OCI-LY3 (cell line): ENCODE results near the gene SYT3.

Experiments used
- H2AFZ ChIP-seq: fragments of 200-600, 300-600 bp; shearing (Covaris generic); 2 replicates; pipeline ENCODE4 v1.6.0; 2014; ENCODE audit warnings: antibody characterized with exemption, low read depth, low read length
- H3K27ac ChIP-seq: fragments of 200-600, 300-600 bp; sonication (generic); 2 replicates; pipeline ENCODE4 v1.5.1; 2014; ENCODE audit warnings: mild to moderate bottlenecking, low read length, moderate library complexity, mixed read lengths
- H3K27me3 ChIP-seq: fragments of 200-600, 300-600 bp; sonication (generic); 2 replicates; pipeline ENCODE4 v1.6.1; 2014; ENCODE audit warnings: low read depth, low read length, mixed read lengths
- H3K36me3 ChIP-seq: fragments of 200-600, 300-600 bp; sonication (generic); replicated peaks from 2 replicates; pipeline ENCODE3; 2014; ENCODE audit warnings: low read depth, low read length, mixed read lengths
- H3K4me1 ChIP-seq: fragments of 300-600, 200-600 bp; sonication (generic); 2 replicates; pipeline ENCODE4 v1.6.1; 2014; ENCODE audit warnings: low read length, mixed read lengths
- H3K4me2 ChIP-seq: fragments of 200-600, 300-600 bp; sonication (generic); 2 replicates; pipeline ENCODE4 v1.6.1; 2014; ENCODE audit warnings: low read length, mixed read lengths
- H3K4me3 ChIP-seq: fragments of 300-600, 200-600 bp; sonication (generic); 2 replicates; pipeline ENCODE4 v1.5.1; 2014; ENCODE audit warnings: antibody characterized with exemption, mild to moderate bottlenecking, low read length, moderate library complexity
- H3K79me2 ChIP-seq: fragments of 300-600, 200-600 bp; shearing (Covaris generic); 2 replicates; pipeline ENCODE4 v1.6.1; 2014; ENCODE audit warnings: mild to moderate bottlenecking, low read length, mixed read lengths
- H3K9ac ChIP-seq: fragments of 300-600, 200-600 bp; shearing (Covaris generic); 2 replicates; pipeline ENCODE4 v1.6.0; 2014; ENCODE audit warnings: mild to moderate bottlenecking, low read length, moderate library complexity
- H3K9me3 ChIP-seq: fragments of 200-600, 300-600 bp; shearing (Covaris generic); 2 replicates; pipeline ENCODE4 v1.6.1; 2014; ENCODE audit warnings: low read length, mixed read lengths; ENCODE audit not compliant: insufficient read depth
- H4K20me1 ChIP-seq: fragments of 200-600, 300-600 bp; sonication (generic); 2 replicates; pipeline ENCODE4 v1.6.1; 2016; ENCODE audit warnings: low read length, mixed read lengths; ENCODE audit not compliant: insufficient read depth
- EZH2phosphoT487 ChIP-seq: fragments of 200-600 bp; shearing (Covaris generic); IDR thresholded peaks from 2 replicates; pipeline ENCODE4 v1.6.1; 2018; ENCODE audit warnings: antibody characterized with exemption, mixed run types, low read depth
- TF ChIP-seq, protein P1 (sequence below): fragments of 200-600, 300-600 bp; sonication (generic); IDR thresholded peaks from 2 replicates; pipeline ENCODE4 v1.5.1; 2014; ENCODE audit warnings: antibody characterized with exemption, low read length, low read depth

The SYT3 gene

DNA sequence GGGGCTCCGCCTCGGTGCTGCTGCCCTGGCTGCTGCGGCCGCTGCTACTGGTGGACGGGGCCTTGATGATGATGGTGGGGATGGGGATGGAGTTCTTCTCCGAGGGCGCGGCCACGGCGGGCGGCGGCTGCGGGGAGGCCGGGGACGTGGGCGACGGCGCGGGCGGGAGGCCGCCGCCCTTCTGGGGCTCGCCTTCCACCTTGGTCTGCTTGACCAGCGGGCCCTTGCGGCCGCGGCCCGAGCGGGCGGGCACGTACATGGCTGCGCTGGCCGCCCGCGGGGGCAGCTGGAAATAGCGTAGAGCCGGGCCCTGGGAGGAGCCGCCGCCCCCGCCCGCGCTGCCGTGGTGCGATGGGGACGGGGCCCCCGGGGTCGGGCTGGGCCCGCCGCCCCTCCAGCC is 28.7 kb upstream of the SYT3 start:
- no peak overlapping the region for H2AFZ ChIP-seq
- no peaks in the 10 kb centered on the region for H3K79me2 ChIP-seq
- peaks cover 6% of the 10 kb centered on the region for H3K27me3 ChIP-seq
- TF ChIP-seq, protein P1, sequence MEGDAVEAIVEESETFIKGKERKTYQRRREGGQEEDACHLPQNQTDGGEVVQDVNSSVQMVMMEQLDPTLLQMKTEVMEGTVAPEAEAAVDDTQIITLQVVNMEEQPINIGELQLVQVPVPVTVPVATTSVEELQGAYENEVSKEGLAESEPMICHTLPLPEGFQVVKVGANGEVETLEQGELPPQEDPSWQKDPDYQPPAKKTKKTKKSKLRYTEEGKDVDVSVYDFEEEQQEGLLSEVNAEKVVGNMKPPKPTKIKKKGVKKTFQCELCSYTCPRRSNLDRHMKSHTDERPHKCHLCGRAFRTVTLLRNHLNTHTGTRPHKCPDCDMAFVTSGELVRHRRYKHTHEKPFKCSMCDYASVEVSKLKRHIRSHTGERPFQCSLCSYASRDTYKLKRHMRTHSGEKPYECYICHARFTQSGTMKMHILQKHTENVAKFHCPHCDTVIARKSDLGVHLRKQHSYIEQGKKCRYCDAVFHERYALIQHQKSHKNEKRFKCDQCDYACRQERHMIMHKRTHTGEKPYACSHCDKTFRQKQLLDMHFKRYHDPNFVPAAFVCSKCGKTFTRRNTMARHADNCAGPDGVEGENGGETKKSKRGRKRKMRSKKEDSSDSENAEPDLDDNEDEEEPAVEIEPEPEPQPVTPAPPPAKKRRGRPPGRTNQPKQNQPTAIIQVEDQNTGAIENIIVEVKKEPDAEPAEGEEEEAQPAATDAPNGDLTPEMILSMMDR = no peak
- TF ChIP-seq EZH2phosphoT487 = no peak
- no peak overlapping the region for H3K27ac ChIP-seq
- no peaks in the 10 kb centered on the region for H3K36me3 ChIP-seq
- no peaks in the 10 kb centered on the region for H3K4me1 ChIP-seq
- no peak overlapping the region for H3K4me2 ChIP-seq
- no peak overlapping the region for H3K9ac ChIP-seq
- H4K20me1 ChIP-seq = no peaks in the 10 kb centered on the region
- no peak overlapping the region for H3K4me3 ChIP-seq
- no peaks in the 10 kb centered on the region for H3K9me3 ChIP-seq

DNA sequence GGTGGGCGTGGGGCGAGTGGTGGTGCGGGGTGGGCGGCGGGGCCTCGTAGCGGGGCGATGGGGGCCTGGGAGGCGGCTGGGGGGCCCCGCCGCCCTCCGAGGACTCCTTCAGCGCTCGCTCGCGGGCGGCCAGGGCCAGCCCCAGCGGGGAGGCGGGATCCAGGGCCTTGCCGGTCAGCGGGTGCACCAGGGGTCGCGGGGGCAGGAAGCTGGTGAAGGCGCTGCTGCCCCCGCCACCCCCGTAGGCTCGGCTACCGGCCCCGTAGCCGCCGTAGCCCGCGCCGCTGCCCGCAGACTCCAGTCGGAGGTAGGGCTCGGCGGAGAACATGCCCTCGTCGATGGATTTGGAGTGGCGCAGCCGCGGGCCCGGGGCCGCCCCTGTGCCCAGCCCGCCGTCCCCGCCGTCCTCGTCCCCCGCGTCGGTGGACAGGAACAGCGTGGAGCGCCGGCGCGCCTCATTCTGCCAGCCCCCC is 28.1 kb upstream of the SYT3 start:
- Histone ChIP-seq H2AFZ (no peak overlapping the region), H3K27me3 (peaks cover 6% of the 10 kb centered on the region; the same call in 1 of the 2 replicates), H3K9me3 (no peaks in the 10 kb centered on the region), H3K36me3 (no peaks in the 10 kb centered on the region), H3K9ac (no peak overlapping the region), H4K20me1 (no peaks in the 10 kb centered on the region), H3K4me1 (no peaks in the 10 kb centered on the region), H3K27ac (no peak overlapping the region), H3K79me2 (no peaks in the 10 kb centered on the region), H3K4me3 (no peak overlapping the region), H3K4me2 (no peak overlapping the region)
- no peak for TF ChIP-seq EZH2phosphoT487
- TF ChIP-seq, protein P1 = no peak

- peaks cover 6% of the 10 kb centered on the region; the same call in 1 of the 2 replicates for H3K27me3 ChIP-seq
- no peak overlapping the region for H3K4me2 ChIP-seq
- H3K27ac ChIP-seq = no peak overlapping the region
- H2AFZ ChIP-seq = no peak overlapping the region
- no peak overlapping the region for H3K4me3 ChIP-seq
- no peaks in the 10 kb centered on the region for H4K20me1 ChIP-seq
- no peaks in the 10 kb centered on the region for H3K36me3 ChIP-seq
- no peaks in the 10 kb centered on the region for H3K9me3 ChIP-seq
- H3K9ac ChIP-seq = no peak overlapping the region
- no peaks in the 10 kb centered on the region for H3K4me1 ChIP-seq
- TF ChIP-seq, protein P1 = no peak
- no peak for TF ChIP-seq EZH2phosphoT487
- no peaks in the 10 kb centered on the region for H3K79me2 ChIP-seq
Observed at GRCh38 chr19:50667177-50667758, 27.6 kb upstream of the SYT3 start.

DNA sequence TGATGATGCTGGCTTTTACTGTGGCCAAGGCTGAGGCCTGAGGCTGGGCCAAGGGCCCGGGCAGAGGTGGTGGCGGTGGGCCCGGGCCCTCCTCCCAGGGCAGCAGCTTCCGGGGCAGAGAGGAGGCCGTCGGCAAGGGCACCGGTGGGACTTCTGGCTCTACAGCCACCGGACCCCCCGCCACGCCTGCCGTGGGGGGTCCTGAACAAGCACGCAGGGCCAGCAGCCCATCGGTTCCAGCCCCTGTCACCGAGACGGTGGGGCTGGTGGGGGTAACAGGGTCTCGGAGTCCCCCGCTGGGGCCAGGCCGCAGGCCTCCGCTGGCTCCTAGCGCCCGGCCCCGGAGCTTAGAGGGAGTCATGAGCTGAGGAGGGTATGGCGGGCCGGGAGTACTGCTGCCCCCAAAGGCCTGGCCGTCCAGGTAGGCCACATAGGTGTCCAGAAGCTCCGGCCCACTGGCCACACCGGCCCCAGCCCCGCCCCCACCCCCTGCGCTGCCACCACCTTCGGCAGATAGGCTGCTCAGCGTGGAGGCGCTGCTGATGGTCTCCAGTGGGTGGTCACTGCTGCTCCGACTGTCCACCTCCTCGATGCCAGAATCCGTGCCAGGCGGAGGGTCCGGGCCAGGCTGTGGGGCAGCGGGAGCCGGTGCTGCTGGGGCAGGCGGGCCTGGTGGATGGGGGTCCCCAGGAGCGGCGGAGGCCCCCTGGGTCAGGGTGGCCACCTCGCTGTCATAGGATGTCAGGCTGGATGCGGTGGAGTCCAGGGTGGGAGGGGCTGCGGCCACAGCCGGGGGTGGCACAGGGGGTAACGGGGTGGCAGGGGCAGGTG is 26.9 kb upstream of the SYT3 start:
- Histone ChIP-seq H3K4me3 (no peak overlapping the region), H3K4me2 (no peak overlapping the region), H3K9ac (no peak overlapping the region), H4K20me1 (no peaks in the 10 kb centered on the region), H3K27me3 (peaks cover 6% of the 10 kb centered on the region; the same call in 1 of the 2 replicates), H3K36me3 (no peaks in the 10 kb centered on the region), H2AFZ (no peak overlapping the region), H3K4me1 (no peaks in the 10 kb centered on the region), H3K27ac (no peak overlapping the region), H3K79me2 (no peaks in the 10 kb centered on the region), H3K9me3 (no peaks in the 10 kb centered on the region)
- TF ChIP-seq EZH2phosphoT487 = no peak
- TF ChIP-seq, protein P1 = no peak
